ENCODE results near the gene ZBTB32. TPM values are rescaled to one million over a fixed set of nuclear protein-coding genes. Genes with fewer than 3 reads are reported as not detected.

Gene ZBTB32
- polyA plus RNA-seq, 12 donors: 0.08 to 0.45 (median 0.33) TPM; not detected in 5

DNA sequence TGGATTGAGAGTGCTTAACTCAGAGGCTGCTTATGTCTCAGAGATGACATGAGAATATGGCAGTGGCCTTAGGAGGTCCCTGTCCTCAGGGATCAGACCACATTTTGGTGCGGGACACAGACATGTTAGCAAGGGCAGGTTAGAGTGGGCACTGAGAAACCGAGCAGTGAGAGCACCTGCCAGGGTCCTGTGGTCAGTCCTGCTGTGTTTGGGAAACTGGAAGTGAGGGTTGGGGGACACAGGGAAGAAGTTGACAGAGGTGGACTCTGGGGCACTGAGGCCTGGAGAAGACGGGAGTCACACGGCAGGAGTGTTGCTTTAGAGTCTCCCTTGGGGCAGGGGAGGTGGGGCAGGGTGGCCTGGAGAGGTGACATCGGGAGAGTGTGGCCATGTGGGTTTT, 30.5 kb downstream of the ZBTB32 start:
- DNase-seq: no peak

GRCh38 chr19:35736913-35737886, 32.8 kb downstream of the ZBTB32 start:
- DNase-seq: no peak

- DNase-seq: no peak
Observed at GRCh38 chr19:35738021-35738886, 33.9 kb downstream of the ZBTB32 start.

- no peak for DNase-seq
Observed at GRCh38 chr19:35738887-35739229, 34.5 kb downstream of the ZBTB32 start.

DNA sequence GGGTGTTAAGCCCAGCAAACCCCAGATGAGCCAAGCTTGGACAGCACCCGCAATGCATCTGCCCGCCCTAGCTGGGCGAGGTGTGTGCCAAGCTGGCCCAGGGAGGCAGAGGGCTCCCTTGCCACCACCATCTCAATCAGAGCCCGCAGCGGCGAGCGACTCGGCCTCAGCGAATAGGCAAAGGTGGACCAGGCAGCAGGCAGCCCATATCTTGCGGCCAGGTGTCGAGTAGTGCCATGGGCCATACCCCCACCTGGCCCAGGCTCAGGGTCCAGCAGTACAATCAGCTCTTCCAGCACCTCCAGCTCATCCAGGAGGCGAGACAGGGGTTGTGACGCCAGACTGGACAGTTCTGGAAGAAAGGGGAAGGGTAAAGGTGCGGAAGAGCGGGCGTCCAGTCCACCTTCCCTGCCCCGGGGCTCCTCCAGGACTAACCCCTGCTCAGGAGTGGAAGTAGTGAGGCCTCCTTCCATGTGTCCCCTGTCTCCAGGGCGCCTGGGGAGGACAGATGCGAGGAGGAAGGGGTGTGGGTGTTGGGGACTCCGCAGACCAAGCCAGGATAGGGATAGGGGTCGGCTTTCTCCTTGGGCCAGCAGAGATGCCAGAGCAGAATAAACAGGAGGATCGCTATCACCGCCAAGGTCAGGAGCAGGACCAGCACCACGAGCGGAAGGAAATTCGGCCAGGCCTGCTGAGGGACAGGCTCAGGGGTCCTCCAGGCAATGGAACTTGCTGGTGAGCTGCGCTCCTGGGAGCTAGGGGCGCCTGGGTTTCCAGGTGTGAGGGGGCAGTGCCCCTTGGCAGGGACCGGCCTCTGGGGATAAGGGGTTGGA, 35.1 kb downstream of the ZBTB32 start:
- no peak for DNase-seq

- no peak for DNase-seq
Observed at GRCh38 chr19:35740108-35740422, 35.7 kb downstream of the ZBTB32 start.

GRCh38 chr19:35740423-35741202, 36.3 kb downstream of the ZBTB32 start:
- peak; percentile 97 for DNase-seq

GRCh38 chr19:35741203-35741515, 36.8 kb downstream of the ZBTB32 start:
- no peak for DNase-seq

- no peak for DNase-seq
Observed at GRCh38 chr19:35742121-35742724, 37.9 kb downstream of the ZBTB32 start, which contains the start of gene IGFLR1. Gene IGFLR1 (minus strand): TSS chr19:35742452. CDS start chr19:35741180, 1,272 bp downstream.

- DNase-seq: no peak
Observed at GRCh38 chr19:35743640-35744429, 39.5 kb downstream of the ZBTB32 start.

GRCh38 chr19:35744430-35745327, 40.3 kb downstream of the ZBTB32 start:
- peak; percentile 95 for DNase-seq

GRCh38 chr19:35745328-35746086, 41.1 kb downstream of the ZBTB32 start, which contains the start of the genes PSENEN and U2AF1L4:
Gene PSENEN (plus strand): TSS chr19:35745651. CDS start chr19:35745931, 280 bp downstream.
Gene U2AF1L4 (minus strand): TSS chr19:35745418. CDS start chr19:35745391, 27 bp downstream.
- peak; percentile 100 for DNase-seq

GRCh38 chr19:35746087-35746462, 41.7 kb downstream of the ZBTB32 start:
- no peak for DNase-seq

GRCh38 chr19:35746531-35746930, 42.2 kb downstream of the ZBTB32 start:
- no peak for DNase-seq

- peak; percentile 99 for DNase-seq
Observed at GRCh38 chr19:35748106-35749020, 44.0 kb downstream of the ZBTB32 start, which contains the start of gene LIN37. Gene LIN37 (plus strand): TSS chr19:35748576. CDS start chr19:35748725, 149 bp downstream.

DNA sequence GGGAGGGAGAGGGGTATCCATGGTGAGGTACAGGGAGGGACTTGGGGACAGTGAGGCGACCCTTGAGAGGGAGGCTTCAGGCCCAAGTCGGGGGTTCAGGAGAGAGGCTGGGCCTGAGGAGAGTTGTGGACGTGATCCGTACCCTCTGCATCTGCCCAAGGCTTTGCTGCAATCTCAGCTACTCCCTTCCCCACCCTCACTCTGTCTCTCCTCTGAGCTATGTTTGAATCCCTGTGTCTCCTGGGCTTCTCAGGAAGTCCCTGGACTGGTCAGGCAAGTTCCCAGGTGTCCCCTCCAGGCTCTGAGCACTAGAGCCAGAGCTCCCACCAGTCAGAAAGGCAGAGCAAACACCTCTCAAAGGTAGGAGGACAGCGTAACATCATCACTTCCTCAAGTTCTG, 45.8 kb downstream of the ZBTB32 start:
- DNase-seq: no peak

Measured in muscle of arm (tissue), 12 donors.